Measurements from ENCODE around the gene SPRR1A. TPM values are rescaled to one million over a fixed set of nuclear protein-coding genes. Genes with fewer than 3 reads are reported as not detected.

SPRR1A gene
- total and polyA plus RNA-seq, 2 of the 4 experiments (the other 2 are of a cell fraction), result not detected

GRCh38 chr1:152980676-152981075 lies 3.2 kb upstream of the SPRR1A start:
- in situ Hi-C loops (cut with MboI; ENCODE audit: low sequenced_read_pairs) (no loop called here), intact Hi-C loops (cut with micrococcal nuclease) (no loop called here), dilution Hi-C loops (cut with HindIII; ENCODE audit: low sequenced_read_pairs, unreplicated experiment) (no loop called here)
- Histone ChIP-seq H2BK15ac (ENCODE audit: low read depth, low read length) (no peak overlapping the region), H3K14ac (replicated peaks; ENCODE audit: low read depth, low read length) (no peak overlapping the region), H2AK5ac (ENCODE audit: low read depth, low read length) (no peak overlapping the region), H2AK9ac (replicated peaks; ENCODE audit: low read depth, low read length, poor library complexity) (no peak overlapping the region), H3K4me2 (ENCODE audit: low read depth, low read length) (no peak overlapping the region), H2BK20ac (ENCODE audit: low read depth, low read length) (no peak overlapping the region), H4K8ac (ENCODE audit: low read depth in 2 of 2, low read length in 2 of 2) (no peak overlapping the region), H2BK120ac (ENCODE audit: low read depth, low read length) (no peak overlapping the region), H3K27me3 (ENCODE audit: control insufficient read depth, insufficient read depth, low read length) (no peaks in the 10 kb centered on the region), H3K36me3 (ENCODE audit: control insufficient read depth, insufficient read depth, low read length) (no peaks in the 10 kb centered on the region), H3K23ac (ENCODE audit: low read depth, low read length) (no peak overlapping the region), H3K4me3 (ENCODE audit: insufficient read depth, low read depth, low read length) (no peak overlapping the region), H3K18ac (ENCODE audit: low read depth, low read length) (no peak overlapping the region), H3K9me1 (ENCODE audit: insufficient read depth, low read length) (no peaks in the 10 kb centered on the region), H4K5ac (ENCODE audit: low read depth, low read length) (no peak overlapping the region), H3K79me1 (ENCODE audit: low read depth in 1 of 2, low read length in 2 of 2) (no peaks in the 10 kb centered on the region), H4K91ac (ENCODE audit: insufficient read depth, low read depth, low read length) (no peak overlapping the region), H3K56ac (ENCODE audit: extremely low read depth, insufficient read depth, low read length) (no peak overlapping the region), H3K4me1 (ENCODE audit: control insufficient read depth, insufficient read depth, low read length) (no peaks in the 10 kb centered on the region), H2AFZ (replicated peaks; ENCODE audit: low read length, poor library complexity) (no peak overlapping the region), H3K4ac (ENCODE audit: low read depth, low read length) (no peak overlapping the region), H4K20me1 (ENCODE audit: insufficient read depth, low read length) (no peaks in the 10 kb centered on the region), H3K9ac (ENCODE audit: low read depth, low read length) (no peak overlapping the region), H2BK5ac (ENCODE audit: low read depth, low read length, poor library complexity, severe bottlenecking) (no peak overlapping the region), H3K9me3 (ENCODE audit: control insufficient read depth, insufficient read depth, low read length) (no peaks in the 10 kb centered on the region), H3K27ac (ENCODE audit: insufficient read depth, low read length) (no peak overlapping the region)
- DNase-seq, result no peak
- no CpG with 5 or more reads among the region's 1 CpG for WGBS, 2 experiments (ENCODE audit: extremely low coverage in 2 of 2, insufficient read length in 1 of 2)
- no peak for ATAC-seq (ENCODE audit: low read depth)
- POLR2A ChIA-PET (ENCODE audit: unreplicated experiment), result no interaction called here
- CTCF ChIA-PET, result no interaction called here
- no TSS peak for BruUV-seq (replicated peaks)
- no peak for TF ChIP-seq NFE2L2 (IDR thresholded peaks at IDR 0.05; ENCODE audit: low read depth, low read length)
- TF ChIP-seq MXI1 (IDR thresholded peaks at IDR 0.05; ENCODE audit: borderline replicate concordance, low read depth, low read length), result no peak
- no peak for TF ChIP-seq RAD21 (IDR thresholded peaks at IDR 0.05; ENCODE audit: low read length)
- TF ChIP-seq CEBPB (IDR thresholded peaks at IDR 0.05; ENCODE audit: low read depth, low read length), result no peak
- no peak for TF ChIP-seq RFX5 (IDR thresholded peaks at IDR 0.05; ENCODE audit: low read depth, low read length)
- TF ChIP-seq POLR2A (IDR thresholded peaks at IDR 0.05; ENCODE audit: low read depth, low read length), result no peak
- no peak for TF ChIP-seq FOS (IDR thresholded peaks at IDR 0.05; ENCODE audit: low read depth, low read length)
- TF ChIP-seq RCOR1 (IDR thresholded peaks at IDR 0.05; ENCODE audit: insufficient replicate concordance, low read length), result no peak
- no peak for TF ChIP-seq BHLHE40 (IDR thresholded peaks at IDR 0.05; ENCODE audit: low read depth, low read length)
- TF ChIP-seq MAFK (IDR thresholded peaks at IDR 0.05; ENCODE audit: low read depth, low read length), result no peak
- TF ChIP-seq CTCF (conservative IDR thresholded peaks at IDR 0.05; ENCODE audit: low read depth, low read length), result no peak
- no peak for TF ChIP-seq USF2 (IDR thresholded peaks at IDR 0.05; ENCODE audit: low read depth, low read length)
- no peak for TF ChIP-seq MAZ (IDR thresholded peaks at IDR 0.05; ENCODE audit: borderline replicate concordance, low read depth, low read length)
- no peak for TF ChIP-seq CHD1 (IDR thresholded peaks at IDR 0.05; ENCODE audit: low read depth, low read length)
- no peak for TF ChIP-seq SMC3 (IDR thresholded peaks at IDR 0.05; ENCODE audit: low read depth, low read length)
- TF ChIP-seq ELK1 (IDR thresholded peaks at IDR 0.05; ENCODE audit: borderline replicate concordance, low read depth, low read length), result no peak
